ENCODE data around the gene GGT5. TPM values are rescaled to one million over a fixed set of nuclear protein-coding genes. Genes with fewer than 3 reads are reported as not detected.
"Not testable (repeated sequence)": the region's sequence is repeated elsewhere in the genome, so short reads cannot be mapped to it uniquely, and the experiment has no call there.

Gene GGT5
- total RNA-seq, 1 donor: 7.2 TPM

GRCh38 chr22:24262185-24262749 lies 17.4 kb upstream of the GGT5 start:
- H3K4me2 ChIP-seq (ENCODE audit: insufficient read depth, low read length); H3K36me3 ChIP-seq (ENCODE audit: insufficient read depth, low read length); H4K20me1 ChIP-seq (ENCODE audit: insufficient read depth, low read length); H2AFZ ChIP-seq (ENCODE audit: low read length); H3K27me3 ChIP-seq (ENCODE audit: insufficient read depth, low read length); H3K4me1 ChIP-seq (ENCODE audit: insufficient read depth, low read length); H3K27ac ChIP-seq (ENCODE audit: low read depth, low read length); H3K79me2 ChIP-seq (ENCODE audit: insufficient read depth, low read length); H3K9me3 ChIP-seq (ENCODE audit: low read depth, low read length); H3K4me3 ChIP-seq (ENCODE audit: insufficient read depth, low read length): not testable (repeated sequence)
- peak; percentile 14 for DNase-seq (ENCODE audit: insufficient read length, low spot score, missing footprints)

- not testable (repeated sequence) for H3K79me2 ChIP-seq (ENCODE audit: insufficient read depth, low read length); H3K27me3 ChIP-seq (ENCODE audit: insufficient read depth, low read length); H3K4me3 ChIP-seq (ENCODE audit: insufficient read depth, low read length); H3K4me1 ChIP-seq (ENCODE audit: insufficient read depth, low read length); H4K20me1 ChIP-seq (ENCODE audit: insufficient read depth, low read length); H3K27ac ChIP-seq (ENCODE audit: low read depth, low read length); H2AFZ ChIP-seq (ENCODE audit: low read length); H3K9me3 ChIP-seq (ENCODE audit: low read depth, low read length); H3K36me3 ChIP-seq (ENCODE audit: insufficient read depth, low read length); H3K4me2 ChIP-seq (ENCODE audit: insufficient read depth, low read length)
- DNase-seq (ENCODE audit: insufficient read length, low spot score, missing footprints): peak; percentile 31
Observed at GRCh38 chr22:24259459-24259858, 14.6 kb upstream of the GGT5 start.

- not testable (repeated sequence) for H2AFZ ChIP-seq (ENCODE audit: low read length); DNase-seq (ENCODE audit: insufficient read length, low spot score, missing footprints); H3K27ac ChIP-seq (ENCODE audit: low read depth, low read length); H3K4me3 ChIP-seq (ENCODE audit: insufficient read depth, low read length); H3K36me3 ChIP-seq (ENCODE audit: insufficient read depth, low read length); H4K20me1 ChIP-seq (ENCODE audit: insufficient read depth, low read length); H3K79me2 ChIP-seq (ENCODE audit: insufficient read depth, low read length); H3K4me2 ChIP-seq (ENCODE audit: insufficient read depth, low read length); H3K27me3 ChIP-seq (ENCODE audit: insufficient read depth, low read length); H3K9me3 ChIP-seq (ENCODE audit: low read depth, low read length); H3K4me1 ChIP-seq (ENCODE audit: insufficient read depth, low read length)
Observed at GRCh38 chr22:24256736-24257135, 11.9 kb upstream of the GGT5 start.

GRCh38 chr22:24256136-24256535 lies 11.3 kb upstream of the GGT5 start:
- H3K4me3 ChIP-seq (ENCODE audit: insufficient read depth, low read length); H3K4me1 ChIP-seq (ENCODE audit: insufficient read depth, low read length); H3K27ac ChIP-seq (ENCODE audit: low read depth, low read length); DNase-seq (ENCODE audit: insufficient read length, low spot score, missing footprints); H3K36me3 ChIP-seq (ENCODE audit: insufficient read depth, low read length); H3K9me3 ChIP-seq (ENCODE audit: low read depth, low read length); H2AFZ ChIP-seq (ENCODE audit: low read length); H3K27me3 ChIP-seq (ENCODE audit: insufficient read depth, low read length); H3K4me2 ChIP-seq (ENCODE audit: insufficient read depth, low read length); H3K79me2 ChIP-seq (ENCODE audit: insufficient read depth, low read length); H4K20me1 ChIP-seq (ENCODE audit: insufficient read depth, low read length): not testable (repeated sequence)

- not testable (repeated sequence) for H3K4me2 ChIP-seq (ENCODE audit: insufficient read depth, low read length); H2AFZ ChIP-seq (ENCODE audit: low read length); H3K9me3 ChIP-seq (ENCODE audit: low read depth, low read length); H3K4me3 ChIP-seq (ENCODE audit: insufficient read depth, low read length); DNase-seq (ENCODE audit: insufficient read length, low spot score, missing footprints); H3K79me2 ChIP-seq (ENCODE audit: insufficient read depth, low read length); H3K36me3 ChIP-seq (ENCODE audit: insufficient read depth, low read length); H3K27ac ChIP-seq (ENCODE audit: low read depth, low read length); H4K20me1 ChIP-seq (ENCODE audit: insufficient read depth, low read length); H3K4me1 ChIP-seq (ENCODE audit: insufficient read depth, low read length); H3K27me3 ChIP-seq (ENCODE audit: insufficient read depth, low read length)
Observed at GRCh38 chr22:24253126-24253525, 8.2 kb upstream of the GGT5 start.

GRCh38 chr22:24251286-24251685 lies 6.4 kb upstream of the GGT5 start:
- not testable (repeated sequence) for H3K79me2 ChIP-seq (ENCODE audit: insufficient read depth, low read length); H3K27ac ChIP-seq (ENCODE audit: low read depth, low read length); H3K9me3 ChIP-seq (ENCODE audit: low read depth, low read length); H3K27me3 ChIP-seq (ENCODE audit: insufficient read depth, low read length); DNase-seq (ENCODE audit: insufficient read length, low spot score, missing footprints); H3K4me3 ChIP-seq (ENCODE audit: insufficient read depth, low read length); H2AFZ ChIP-seq (ENCODE audit: low read length); H3K36me3 ChIP-seq (ENCODE audit: insufficient read depth, low read length); H3K4me2 ChIP-seq (ENCODE audit: insufficient read depth, low read length); H4K20me1 ChIP-seq (ENCODE audit: insufficient read depth, low read length)
- peaks cover 11% of the 10 kb centered on the region for H3K4me1 ChIP-seq (ENCODE audit: insufficient read depth, low read length)

- not testable (repeated sequence) for H4K20me1 ChIP-seq (ENCODE audit: insufficient read depth, low read length); H2AFZ ChIP-seq (ENCODE audit: low read length); H3K36me3 ChIP-seq (ENCODE audit: insufficient read depth, low read length); H3K79me2 ChIP-seq (ENCODE audit: insufficient read depth, low read length); H3K4me2 ChIP-seq (ENCODE audit: insufficient read depth, low read length); DNase-seq (ENCODE audit: insufficient read length, low spot score, missing footprints); H3K27ac ChIP-seq (ENCODE audit: low read depth, low read length); H3K9me3 ChIP-seq (ENCODE audit: low read depth, low read length); H3K27me3 ChIP-seq (ENCODE audit: insufficient read depth, low read length); H3K4me3 ChIP-seq (ENCODE audit: insufficient read depth, low read length)
- H3K4me1 ChIP-seq (ENCODE audit: insufficient read depth, low read length): peaks cover 24% of the 10 kb centered on the region
Observed at GRCh38 chr22:24249413-24249812, 4.5 kb upstream of the GGT5 start.

- H2AFZ ChIP-seq (ENCODE audit: low read length); H3K79me2 ChIP-seq (ENCODE audit: insufficient read depth, low read length); H3K4me2 ChIP-seq (ENCODE audit: insufficient read depth, low read length); H3K36me3 ChIP-seq (ENCODE audit: insufficient read depth, low read length); H3K27me3 ChIP-seq (ENCODE audit: insufficient read depth, low read length); H3K27ac ChIP-seq (ENCODE audit: low read depth, low read length); H3K4me3 ChIP-seq (ENCODE audit: insufficient read depth, low read length); H3K9me3 ChIP-seq (ENCODE audit: low read depth, low read length); DNase-seq (ENCODE audit: insufficient read length, low spot score, missing footprints); H4K20me1 ChIP-seq (ENCODE audit: insufficient read depth, low read length): not testable (repeated sequence)
- H3K4me1 ChIP-seq (ENCODE audit: insufficient read depth, low read length): peaks cover 31% of the 10 kb centered on the region
Observed at GRCh38 chr22:24248611-24249010, 3.7 kb upstream of the GGT5 start.
